HG02763 (cell line): ENCODE results near the gene EXOG.

Source experiments
- ATAC-seq: cut with Tn5 transposase; IDR thresholded peaks from one replicate; pipeline ENCODE4 v1.9.1; 2021; ENCODE audit warnings: mild to moderate bottlenecking, moderate library complexity; ENCODE audit not compliant: unreplicated experiment

Gene EXOG

DNA sequence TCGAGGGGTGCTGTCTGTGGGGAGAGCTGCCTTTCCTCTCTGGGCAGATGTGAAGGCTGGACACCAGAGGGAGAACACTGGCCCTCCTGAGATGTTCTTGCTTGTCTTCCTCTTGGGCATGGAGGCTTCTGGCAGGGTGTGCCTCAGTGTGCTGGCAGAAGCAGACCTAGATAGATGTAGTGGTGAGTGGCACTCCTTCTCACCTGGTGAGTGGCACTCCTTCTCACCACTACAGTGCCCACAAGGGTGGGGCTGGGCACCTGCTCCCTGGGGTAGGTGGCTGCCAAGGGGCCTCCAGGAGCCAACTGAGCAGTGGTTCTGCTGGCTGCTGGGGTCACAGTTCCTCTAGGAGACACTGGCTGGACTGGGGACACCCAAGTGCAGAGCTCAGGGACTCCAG lies 23.8 kb upstream of the EXOG start:
- no peak for ATAC-seq

DNA sequence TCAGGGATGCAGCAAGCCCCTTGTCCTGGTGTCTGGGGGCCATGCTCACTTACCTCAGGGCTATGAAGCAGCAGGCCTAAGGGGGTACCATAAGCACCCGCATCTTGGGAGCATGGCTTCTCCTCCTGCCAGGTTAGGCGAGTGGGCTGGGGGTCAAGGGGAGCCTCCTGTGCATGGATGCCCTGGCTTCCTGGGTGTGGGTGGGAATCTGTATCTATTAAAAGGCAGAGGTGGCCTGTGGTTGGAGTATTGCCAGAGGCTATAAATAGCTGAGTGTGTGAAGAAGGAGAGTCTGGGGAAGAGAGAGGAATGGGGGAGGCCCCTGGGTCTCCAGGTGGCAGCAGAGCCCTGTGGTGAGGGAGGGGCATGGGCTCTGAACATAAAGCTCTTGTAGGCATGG lies 22.9 kb upstream of the EXOG start:
- no peak for ATAC-seq

GRCh38 chr3:38474928-38475605 lies 21.1 kb upstream of the EXOG start:
- ATAC-seq: no peak

GRCh38 chr3:38475716-38476115 lies 20.4 kb upstream of the EXOG start:
- ATAC-seq: no peak

- no peak for ATAC-seq
These were observed 19.9 kb upstream of the EXOG start for GRCh38 chr3:38476157-38476756.

DNA sequence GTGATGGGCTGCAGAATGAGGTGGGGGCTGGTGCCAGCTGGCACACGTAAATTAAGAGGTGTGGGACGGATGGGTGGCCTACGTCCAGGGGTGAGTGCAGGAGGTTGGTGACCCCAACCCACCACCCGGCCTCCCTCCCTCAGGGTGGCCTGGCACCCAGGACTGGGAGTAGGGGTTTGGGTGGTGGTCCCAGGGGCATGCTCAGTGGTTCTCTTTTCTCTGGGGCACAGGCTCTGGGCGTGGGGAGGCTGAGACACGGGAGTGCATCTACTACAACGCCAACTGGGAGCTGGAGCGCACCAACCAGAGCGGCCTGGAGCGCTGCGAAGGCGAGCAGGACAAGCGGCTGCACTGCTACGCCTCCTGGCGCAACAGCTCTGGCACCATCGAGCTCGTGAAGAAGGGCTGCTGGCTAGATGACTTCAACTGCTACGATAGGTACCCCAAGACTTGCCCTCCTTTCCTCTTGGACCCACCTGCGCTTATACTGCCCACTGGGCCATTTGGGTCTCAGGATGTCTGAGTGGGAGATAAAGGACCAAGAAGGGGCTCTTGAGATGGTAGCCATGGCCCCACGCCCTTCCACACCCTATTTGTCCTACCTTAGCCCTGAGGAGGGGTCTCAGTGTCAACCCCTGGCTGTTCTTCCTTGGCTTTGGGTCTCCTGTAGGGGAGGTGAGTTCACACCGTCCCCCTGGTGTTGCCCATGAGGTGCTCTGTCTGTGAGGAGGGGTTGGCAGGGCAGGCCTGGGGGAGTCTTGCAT lies 18.9 kb upstream of the EXOG start:
- no peak for ATAC-seq

- ATAC-seq: no peak
These were observed 18.2 kb upstream of the EXOG start for GRCh38 chr3:38477839-38478450.

GRCh38 chr3:38478901-38479300 lies 17.2 kb upstream of the EXOG start:
- no peak for ATAC-seq

DNA sequence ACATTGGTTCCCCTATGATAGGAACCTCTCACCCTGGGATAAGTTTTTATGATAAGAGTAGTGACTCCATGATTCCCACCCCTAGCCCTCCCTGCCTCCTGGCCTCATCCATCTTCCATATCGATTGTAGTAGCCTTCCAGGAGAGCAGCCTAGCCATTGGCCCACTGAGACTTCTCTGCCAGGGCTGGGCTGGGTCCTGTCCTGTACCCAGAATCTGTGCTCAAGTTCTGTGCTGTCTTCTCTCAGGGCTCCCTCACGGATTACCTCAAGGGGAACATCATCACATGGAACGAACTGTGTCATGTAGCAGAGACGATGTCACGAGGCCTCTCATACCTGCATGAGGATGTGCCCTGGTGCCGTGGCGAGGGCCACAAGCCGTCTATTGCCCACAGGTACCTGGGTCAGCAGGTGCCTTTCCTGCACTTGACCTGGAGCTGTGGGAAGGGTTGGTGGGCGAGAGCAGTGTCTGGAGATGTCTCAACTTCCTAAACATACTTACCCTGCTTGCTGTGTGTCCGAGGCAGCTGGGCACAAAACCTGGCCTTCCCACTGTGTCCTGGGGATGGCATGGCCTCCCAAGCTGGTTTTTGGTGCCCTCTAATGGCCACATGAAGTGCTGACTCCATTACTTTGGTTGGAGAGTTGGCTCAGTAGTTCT lies 16.6 kb upstream of the EXOG start:
- ATAC-seq: no peak

GRCh38 chr3:38480093-38480445 lies 16.1 kb upstream of the EXOG start:
- ATAC-seq: no peak

DNA sequence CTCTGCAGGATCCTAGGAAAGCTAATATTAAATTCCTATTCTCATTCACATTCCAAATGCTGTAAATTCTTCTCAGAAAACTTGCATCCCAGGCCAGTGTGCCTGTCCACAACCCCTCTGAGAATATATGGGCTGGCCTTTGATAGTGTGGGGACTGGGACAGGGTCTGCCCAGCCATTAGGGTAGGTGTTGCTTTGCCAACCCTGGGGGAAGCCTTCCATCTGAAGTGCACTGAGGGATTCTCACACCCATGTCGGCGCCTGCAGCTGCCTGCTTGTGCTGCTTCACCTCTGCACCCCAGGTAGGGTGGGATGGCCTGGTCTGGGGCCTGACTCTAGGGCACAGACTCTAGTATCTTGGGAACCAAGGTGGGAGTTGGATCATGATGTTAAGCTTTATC lies 15.2 kb upstream of the EXOG start:
- ATAC-seq: no peak

DNA sequence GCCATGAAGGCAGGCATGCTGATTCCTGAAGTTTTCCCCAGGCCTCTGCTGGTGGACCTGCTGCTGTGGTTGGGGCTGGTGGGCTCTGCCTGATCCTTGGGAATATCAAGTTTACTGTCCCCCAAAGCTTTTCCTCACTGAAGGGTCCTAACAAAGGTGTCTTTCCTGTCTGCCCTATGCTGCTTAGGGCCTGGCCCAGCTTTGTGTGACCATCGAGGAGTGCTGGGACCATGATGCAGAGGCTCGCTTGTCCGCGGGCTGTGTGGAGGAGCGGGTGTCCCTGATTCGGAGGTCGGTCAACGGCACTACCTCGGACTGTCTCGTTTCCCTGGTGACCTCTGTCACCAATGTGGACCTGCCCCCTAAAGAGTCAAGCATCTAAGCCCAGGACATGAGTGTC lies 13.2 kb upstream of the EXOG start:
- no peak for ATAC-seq

GRCh38 chr3:38487323-38487722 lies 8.8 kb upstream of the EXOG start:
- peak; percentile 94 for ATAC-seq

DNA sequence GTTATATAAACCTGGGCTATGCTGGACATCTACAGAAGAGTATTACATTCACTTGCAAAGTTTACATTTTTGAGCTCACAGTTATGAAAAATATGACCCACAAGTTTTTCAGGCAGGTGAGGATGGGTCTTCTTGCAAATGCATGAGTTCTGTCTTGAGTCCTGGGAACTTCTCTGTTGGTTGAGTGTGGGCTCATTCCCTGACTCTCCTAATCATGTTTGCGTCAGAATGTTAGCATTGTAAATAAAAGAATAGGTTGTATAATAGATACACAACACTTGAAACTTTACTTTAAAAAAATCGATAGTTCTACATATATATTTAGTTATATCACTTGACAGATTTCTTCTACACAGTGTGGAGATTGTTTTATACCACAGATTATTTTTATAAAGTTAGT lies 7.2 kb upstream of the EXOG start:
- no peak for ATAC-seq

- no peak for ATAC-seq
These were observed 6.4 kb upstream of the EXOG start for GRCh38 chr3:38489766-38490165.

DNA sequence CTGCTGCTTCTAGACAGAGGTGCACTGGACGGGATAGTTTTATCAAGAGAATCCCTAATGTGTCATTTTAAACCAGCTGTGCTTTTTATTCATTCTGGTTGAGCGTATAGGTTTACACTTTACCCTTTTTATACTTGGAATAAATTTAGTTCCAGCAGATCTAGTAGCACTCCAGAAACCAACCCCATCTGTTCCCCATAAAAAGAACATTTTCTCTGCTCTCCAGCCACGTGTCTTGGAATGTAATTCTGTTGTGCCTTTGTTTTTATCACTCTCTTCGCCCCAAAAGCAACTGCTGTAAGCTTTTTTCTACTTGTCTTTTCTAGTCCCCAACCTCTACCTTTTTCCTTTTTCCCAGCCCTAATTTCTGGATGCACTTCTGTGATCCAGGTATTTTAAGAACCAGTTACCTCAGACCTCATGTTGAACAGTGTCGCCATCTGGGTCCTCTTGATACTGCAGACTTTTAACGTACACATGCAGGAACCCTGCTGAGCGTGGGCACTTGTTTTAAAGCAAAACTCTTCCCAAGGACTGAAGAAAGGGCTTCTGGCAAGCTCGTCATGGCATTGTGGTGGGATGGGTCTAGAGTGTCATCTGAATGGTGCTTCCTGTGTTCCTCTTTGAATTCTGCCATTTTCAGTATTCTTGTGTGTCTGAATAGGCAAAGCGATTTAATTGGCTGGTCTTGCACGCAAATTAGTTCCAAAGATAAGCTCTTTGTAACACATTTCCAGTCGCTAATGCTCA lies 5.7 kb upstream of the EXOG start:
- no peak for ATAC-seq

- ATAC-seq: no peak
These were observed 4.9 kb upstream of the EXOG start for GRCh38 chr3:38491215-38491614.

GRCh38 chr3:38493031-38493430 lies 3.1 kb upstream of the EXOG start:
- no peak for ATAC-seq

GRCh38 chr3:38497031-38497430 lies 891 bp downstream of the EXOG start:
- no peak for ATAC-seq

- ATAC-seq: no peak
These were observed 4.7 kb downstream of the EXOG start for GRCh38 chr3:38500688-38501417.
